ENCODE results near the gene RPP14. TPM values are rescaled to one million over a fixed set of nuclear protein-coding genes. Genes with fewer than 3 reads are reported as not detected.
"Not testable (repeated sequence)": the region's sequence is repeated elsewhere in the genome, so short reads cannot be mapped to it uniquely, and the experiment has no call there.

RPP14 gene
- total RNA-seq, 1 experiment from 2014 or later = 13.0 TPM

GRCh38 chr3:58332575-58333188, 26.6 kb downstream of the RPP14 start, which contains the start of gene PXK:
Gene PXK (plus strand): TSS chr3:58332892. CDS start chr3:58332989, 97 bp downstream.
- Histone ChIP-seq H3K36me3 (replicated peaks; ENCODE audit: control insufficient read depth, insufficient read depth, low read length) (no peaks in the 10 kb centered on the region), H3K4me3 (ENCODE audit: insufficient read depth, low read depth, low read length) (peak within 1 kb of the TSS; percentile 58)

GRCh38 chr3:58333206-58334012, 27.4 kb downstream of the RPP14 start:
- peak; percentile 83 for DNase-seq
- no peaks in the 10 kb centered on the region for H3K36me3 ChIP-seq (replicated peaks; ENCODE audit: control insufficient read depth, insufficient read depth, low read length)
- peak overlapping the region; percentile 58 for H3K4me3 ChIP-seq (ENCODE audit: insufficient read depth, low read depth, low read length)
- peaks cover 11% of the 10 kb centered on the region; the same call in 1 of the 2 replicates for H3K27me3 ChIP-seq (ENCODE audit: control insufficient read depth, insufficient read depth, low read length)

More at GRCh38 chr3:58332575-58333188, 26.6 kb downstream of the RPP14 start, which contains the start of gene PXK:
- H3K27me3 ChIP-seq (ENCODE audit: control insufficient read depth, insufficient read depth, low read length) = peaks cover 11% of the 10 kb centered on the region; the same call in 1 of the 2 replicates
- peak; percentile 88 for DNase-seq

DNA sequence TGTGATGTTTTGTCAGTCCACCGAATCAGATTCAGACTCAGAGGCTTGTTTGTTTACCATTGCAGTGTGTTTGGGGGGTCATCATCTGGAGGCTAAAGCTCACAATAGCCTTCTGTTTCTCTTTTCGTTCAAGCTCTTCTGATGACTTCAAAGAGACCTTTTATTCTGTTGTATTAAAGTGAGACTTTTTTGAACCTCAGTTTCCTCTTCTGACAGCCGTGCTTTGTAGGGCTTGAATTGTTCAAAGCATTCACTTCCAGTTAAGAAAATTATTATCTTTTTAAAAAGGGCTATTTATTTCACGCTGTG, 27.9 kb downstream of the RPP14 start:
- Histone ChIP-seq H3K4me3 (ENCODE audit: insufficient read depth, low read depth, low read length) (no peak overlapping the region), H3K36me3 (replicated peaks; ENCODE audit: control insufficient read depth, insufficient read depth, low read length) (no peaks in the 10 kb centered on the region), H3K27me3 (ENCODE audit: control insufficient read depth, insufficient read depth, low read length) (peaks cover 11% of the 10 kb centered on the region; the same call in 1 of the 2 replicates)
- DNase-seq = peak; percentile 33

- no peak overlapping the region for H3K4me3 ChIP-seq (ENCODE audit: insufficient read depth, low read depth, low read length)
- no peak for DNase-seq
- H3K27me3 ChIP-seq (ENCODE audit: control insufficient read depth, insufficient read depth, low read length) = peaks cover 11% of the 10 kb centered on the region; the same call in 1 of the 2 replicates
- H3K36me3 ChIP-seq (replicated peaks; ENCODE audit: control insufficient read depth, insufficient read depth, low read length) = no peaks in the 10 kb centered on the region
Observed at GRCh38 chr3:58334506-58334884, 28.4 kb downstream of the RPP14 start.

GRCh38 chr3:58335652-58335947, 29.6 kb downstream of the RPP14 start:
- Histone ChIP-seq H3K27me3 (ENCODE audit: control insufficient read depth, insufficient read depth, low read length) (peaks cover 11% of the 10 kb centered on the region; the same call in 1 of the 2 replicates), H3K36me3 (replicated peaks; ENCODE audit: control insufficient read depth, insufficient read depth, low read length) (no peaks in the 10 kb centered on the region), H3K4me3 (ENCODE audit: insufficient read depth, low read depth, low read length) (no peak overlapping the region)
- DNase-seq = no peak

DNA sequence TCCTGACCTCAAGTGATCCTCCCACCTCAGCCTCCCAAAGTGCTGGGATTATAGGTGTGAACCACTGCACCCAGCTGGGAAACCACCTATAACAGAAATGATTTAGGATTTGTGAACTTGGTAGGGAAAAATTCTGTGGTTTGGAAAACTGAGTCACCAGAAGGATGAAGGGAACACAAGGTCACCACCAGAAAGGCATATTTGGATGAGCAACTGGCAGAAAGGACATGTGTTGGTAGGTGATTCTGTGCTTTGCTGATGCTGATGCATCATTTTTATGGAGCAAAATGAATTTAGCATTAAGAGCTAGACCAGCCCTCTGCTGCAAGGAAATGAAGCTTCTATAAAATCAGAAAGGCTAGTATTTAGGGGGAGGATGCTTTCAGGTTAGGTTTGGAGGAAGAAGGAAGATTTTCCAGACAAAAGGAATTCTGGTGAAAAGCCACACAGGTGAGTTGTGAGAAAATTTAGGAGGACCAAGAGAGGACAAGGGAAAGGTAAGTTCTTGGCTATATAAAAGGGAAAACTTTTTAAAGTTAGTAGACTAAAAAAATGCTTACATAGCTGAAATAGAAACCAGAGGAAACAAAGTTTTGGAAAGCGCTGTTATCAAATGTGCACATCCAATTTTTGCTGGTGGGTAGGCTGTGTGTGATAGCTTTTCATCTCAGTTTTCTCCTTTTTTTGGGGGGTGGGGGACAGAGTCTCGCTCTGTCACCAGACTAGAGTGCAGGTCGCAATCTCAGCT, 30.3 kb downstream of the RPP14 start:
- no peaks in the 10 kb centered on the region for H3K36me3 ChIP-seq (replicated peaks; ENCODE audit: control insufficient read depth, insufficient read depth, low read length)
- no peak overlapping the region for H3K4me3 ChIP-seq (ENCODE audit: insufficient read depth, low read depth, low read length)
- peaks cover 11% of the 10 kb centered on the region; the same call in 1 of the 2 replicates for H3K27me3 ChIP-seq (ENCODE audit: control insufficient read depth, insufficient read depth, low read length)
- DNase-seq = no peak

DNA sequence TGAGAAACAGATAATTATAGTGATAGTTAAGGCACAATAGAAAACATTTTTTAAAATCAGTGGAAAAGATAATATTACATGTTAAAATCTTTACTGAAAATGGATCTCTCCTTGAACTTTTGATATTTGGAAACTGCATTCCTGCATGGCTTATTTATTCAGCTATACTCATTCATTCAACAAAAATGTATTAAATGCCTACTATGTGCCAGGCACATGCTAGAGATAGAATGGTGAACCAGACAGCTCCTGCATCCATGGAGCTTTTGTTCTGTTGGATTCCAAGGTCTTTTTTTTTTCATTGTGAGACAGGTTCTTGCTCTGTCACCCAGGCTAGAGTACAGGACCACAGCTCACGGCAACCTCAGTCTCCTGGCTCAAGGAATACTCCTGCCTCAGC, 31.1 kb downstream of the RPP14 start:
- Histone ChIP-seq H3K27me3 (ENCODE audit: control insufficient read depth, insufficient read depth, low read length) (peaks cover 8% of the 10 kb centered on the region; the same call in 1 of the 2 replicates), H3K4me3 (ENCODE audit: insufficient read depth, low read depth, low read length) (no peak overlapping the region), H3K36me3 (replicated peaks; ENCODE audit: control insufficient read depth, insufficient read depth, low read length) (no peaks in the 10 kb centered on the region)
- no peak for DNase-seq

DNA sequence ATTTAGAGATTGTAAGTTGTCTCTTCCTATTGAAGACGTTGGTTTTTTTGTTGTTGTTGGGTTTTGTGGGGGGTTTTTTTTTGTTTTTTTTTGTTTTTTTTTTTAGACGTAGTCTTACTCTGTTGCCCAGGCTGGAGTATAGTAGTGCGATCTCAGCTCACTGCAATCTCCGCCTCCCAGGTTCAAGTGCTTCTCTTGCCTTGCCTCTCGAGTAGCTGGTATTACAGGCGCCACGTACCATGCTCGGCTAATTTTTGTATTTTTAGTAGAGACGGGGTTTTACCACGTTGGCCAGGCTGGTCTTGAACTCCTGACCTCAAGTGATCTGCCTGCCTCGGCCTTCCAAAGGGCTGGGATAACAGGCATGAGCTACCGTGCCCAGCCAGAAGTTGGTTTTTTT, 33.1 kb downstream of the RPP14 start:
- not testable (repeated sequence) for H3K36me3 ChIP-seq (replicated peaks; ENCODE audit: control insufficient read depth, insufficient read depth, low read length); H3K27me3 ChIP-seq (ENCODE audit: control insufficient read depth, insufficient read depth, low read length); DNase-seq; H3K4me3 ChIP-seq (ENCODE audit: insufficient read depth, low read depth, low read length)

DNA sequence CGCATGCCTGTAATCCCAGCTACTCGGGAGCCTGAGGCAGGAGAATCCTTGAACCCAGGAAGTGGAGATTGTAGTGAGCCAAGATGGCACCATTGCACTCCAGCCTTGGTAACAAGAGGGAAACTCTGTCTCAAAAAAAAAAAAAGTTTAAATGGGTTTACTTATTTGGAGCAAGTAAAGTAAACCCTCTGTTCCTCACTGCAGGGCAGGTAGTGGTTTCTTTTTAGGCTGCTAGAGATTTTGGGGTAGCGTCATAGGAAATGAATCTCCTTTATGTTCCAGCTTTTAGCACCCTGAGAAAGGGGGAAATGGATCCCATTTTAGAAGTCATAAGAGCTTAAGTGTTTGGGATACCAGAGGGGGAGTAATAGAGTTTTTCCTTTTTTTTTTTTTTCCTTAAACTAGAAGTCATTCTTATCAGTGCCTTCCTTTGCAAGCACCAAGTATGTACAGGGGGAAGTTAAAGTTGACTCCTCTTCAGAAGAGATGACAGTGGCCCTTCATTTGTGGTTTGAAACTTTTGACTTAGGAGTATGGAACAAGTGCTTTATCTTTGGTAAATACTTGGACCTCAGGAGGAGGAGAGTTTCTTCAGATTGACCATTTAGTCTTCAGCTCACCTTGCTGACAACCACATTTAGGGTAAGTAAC, 34.7 kb downstream of the RPP14 start:
- Histone ChIP-seq H3K27me3 (ENCODE audit: control insufficient read depth, insufficient read depth, low read length) (no peaks in the 10 kb centered on the region), H3K36me3 (replicated peaks; ENCODE audit: control insufficient read depth, insufficient read depth, low read length) (no peaks in the 10 kb centered on the region), H3K4me3 (ENCODE audit: insufficient read depth, low read depth, low read length) (no peak overlapping the region)
- no peak for DNase-seq

GRCh38 chr3:58341376-58341775, 35.3 kb downstream of the RPP14 start:
- H3K4me3 ChIP-seq (ENCODE audit: insufficient read depth, low read depth, low read length) = no peak overlapping the region

GRCh38 chr3:58342676-58343075, 36.6 kb downstream of the RPP14 start:
- H3K27me3 ChIP-seq (ENCODE audit: control insufficient read depth, insufficient read depth, low read length) = no peaks in the 10 kb centered on the region
- no peak overlapping the region for H3K4me3 ChIP-seq (ENCODE audit: insufficient read depth, low read depth, low read length)
- no peak for DNase-seq
- no peaks in the 10 kb centered on the region for H3K36me3 ChIP-seq (replicated peaks; ENCODE audit: control insufficient read depth, insufficient read depth, low read length)

More at GRCh38 chr3:58341376-58341775, 35.3 kb downstream of the RPP14 start:
- H3K27me3 ChIP-seq (ENCODE audit: control insufficient read depth, insufficient read depth, low read length) = no peaks in the 10 kb centered on the region
- DNase-seq = no peak
- H3K36me3 ChIP-seq (replicated peaks; ENCODE audit: control insufficient read depth, insufficient read depth, low read length) = no peaks in the 10 kb centered on the region

- DNase-seq = no peak
- Histone ChIP-seq H3K4me3 (ENCODE audit: insufficient read depth, low read depth, low read length) (no peak overlapping the region), H3K36me3 (replicated peaks; ENCODE audit: control insufficient read depth, insufficient read depth, low read length) (no peaks in the 10 kb centered on the region), H3K27me3 (ENCODE audit: control insufficient read depth, insufficient read depth, low read length) (no peaks in the 10 kb centered on the region)
Observed at GRCh38 chr3:58345457-58345856, 39.4 kb downstream of the RPP14 start.

DNA sequence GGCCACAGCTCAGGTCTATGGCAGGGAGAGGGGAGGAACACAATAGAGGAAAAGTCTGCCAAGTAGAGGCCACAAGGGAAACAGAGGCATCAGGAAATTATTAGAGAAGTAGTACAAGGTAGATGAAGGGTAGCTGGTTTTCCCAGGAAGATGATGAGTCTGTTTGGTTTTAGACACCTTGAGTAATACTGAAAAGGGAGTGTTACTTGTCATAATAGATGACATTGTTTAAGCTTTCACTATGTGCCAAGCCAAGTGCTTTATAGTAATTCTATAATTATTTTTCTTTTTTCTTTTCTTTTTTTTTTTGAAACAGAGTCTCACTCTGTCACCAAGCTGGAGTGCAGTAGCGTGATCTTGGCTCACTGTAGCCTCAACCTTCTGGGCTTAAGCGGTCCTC, 40.3 kb downstream of the RPP14 start:
- DNase-seq = no peak
- Histone ChIP-seq H3K4me3 (ENCODE audit: insufficient read depth, low read depth, low read length) (no peak overlapping the region), H3K36me3 (replicated peaks; ENCODE audit: control insufficient read depth, insufficient read depth, low read length) (no peaks in the 10 kb centered on the region), H3K27me3 (ENCODE audit: control insufficient read depth, insufficient read depth, low read length) (no peaks in the 10 kb centered on the region)

GRCh38 chr3:58347984-58348383, 41.9 kb downstream of the RPP14 start:
- Histone ChIP-seq H3K27me3 (ENCODE audit: control insufficient read depth, insufficient read depth, low read length) (no peaks in the 10 kb centered on the region), H3K4me3 (ENCODE audit: insufficient read depth, low read depth, low read length) (no peak overlapping the region), H3K36me3 (replicated peaks; ENCODE audit: control insufficient read depth, insufficient read depth, low read length) (no peaks in the 10 kb centered on the region)
- DNase-seq = no peak

All from H7 (cell line).